BJ (cell line): ENCODE measurements around the gene NLRP14. TPM values are rescaled to one million over a fixed set of nuclear protein-coding genes. Genes with fewer than 3 reads are reported as not detected.
A peak's percentile ranks its signal among the peaks of the same experiment; 100 is the strongest.

Experiments
- CTCF ChIA-PET: fragments of 350-600 bp; formaldehyde crosslinking; extraction: SDS; loops from one replicate; lab custom pipeline; 2021; ENCODE audit warnings: antibody characterized with exemption, inconsistent platforms; lab: Yijun Ruan, JAX
- POLR2A ChIA-PET: fragments of 300-600 bp; sonication (Branson Sonifier 250); formaldehyde crosslinking; extraction: SDS; loops from one replicate; lab custom pipeline; 2021; ENCODE audit warnings: antibody characterized with exemption; lab: Charles Lee
- DNase-seq: peaks from one replicate; pipeline ENCODE4 v3.0.0-alpha.2; 2011; ENCODE audit warnings: low read depth
- H3K27me3 ChIP-seq: 2 replicates; pipeline ENCODE4 v1.6.0; 2011; ENCODE audit warnings: low read length; ENCODE audit not compliant: control insufficient read depth, insufficient read depth
- H3K36me3 ChIP-seq: 2 replicates; pipeline ENCODE4 v1.5.1; 2011; ENCODE audit warnings: low read length; ENCODE audit not compliant: control insufficient read depth, insufficient read depth
- H3K4me3 ChIP-seq: 2 replicates; pipeline ENCODE4 v1.5.1; 2011; ENCODE audit warnings: low read depth, mild to moderate bottlenecking, control low read depth, low read length
- CTCF ChIP-seq: IDR thresholded peaks from 2 replicates; pipeline ENCODE4 v1.5.1; 2011; ENCODE audit warnings: low read depth, mild to moderate bottlenecking, control low read depth, inconsistent platforms, low read length, moderate library complexity; ENCODE audit not compliant: insufficient read depth
- polyA plus RNA-seq: library from polyadenylated mRNA; depleted of rRNA; stranded (reverse); fragments of >200 nt; gene quantifications from 2 replicates; pipeline ENCODE4 v1.2.3, GENCODE V29; 2011

The NLRP14 gene
- polyA plus RNA-seq, 1 experiment = 0.01 TPM

GRCh38 chr11:6992026-6992425 is 28.3 kb upstream of the NLRP14 start:
- no peak for TF ChIP-seq CTCF
- CTCF ChIA-PET = interaction anchor here (1.1 to 1.4 kb wide), 3 partner anchors 9 to 180 kb away, joined by 4 to 5 read pairs (median 4); partner anchors contain the start of gene ZNF215
- DNase-seq = no peak
- Histone ChIP-seq H3K36me3 (no peaks in the 10 kb centered on the region), H3K27me3 (no peaks in the 10 kb centered on the region), H3K4me3 (no peak overlapping the region)
- POLR2A ChIA-PET = interaction anchor here (0.6 kb wide), 2 partner anchors 23 to 66 kb away, joined by 3 to 6 read pairs; partner anchors contain the start of gene ZNF215

- Histone ChIP-seq H3K27me3 (no peaks in the 10 kb centered on the region), H3K4me3 (0 out of 2 replicates have a peak overlapping the region, but pooled peaks have one; percentile 3), H3K36me3 (no peaks in the 10 kb centered on the region)
- ChIA-PET CTCF (interaction anchor here (0.7 to 1.4 kb wide), 5 partner anchors 8 to 180 kb away, joined by 3 to 6 read pairs (median 4); partner anchors contain the start of gene ZNF215), POLR2A (interaction anchor here (0.6 kb wide), 2 partner anchors 24 to 67 kb away, joined by 3 to 6 read pairs; partner anchors contain the start of gene ZNF215)
- no peak for TF ChIP-seq CTCF
- peak; percentile 92 for DNase-seq
Observed at GRCh38 chr11:6992457-6993417, 27.5 kb upstream of the NLRP14 start.

DNA sequence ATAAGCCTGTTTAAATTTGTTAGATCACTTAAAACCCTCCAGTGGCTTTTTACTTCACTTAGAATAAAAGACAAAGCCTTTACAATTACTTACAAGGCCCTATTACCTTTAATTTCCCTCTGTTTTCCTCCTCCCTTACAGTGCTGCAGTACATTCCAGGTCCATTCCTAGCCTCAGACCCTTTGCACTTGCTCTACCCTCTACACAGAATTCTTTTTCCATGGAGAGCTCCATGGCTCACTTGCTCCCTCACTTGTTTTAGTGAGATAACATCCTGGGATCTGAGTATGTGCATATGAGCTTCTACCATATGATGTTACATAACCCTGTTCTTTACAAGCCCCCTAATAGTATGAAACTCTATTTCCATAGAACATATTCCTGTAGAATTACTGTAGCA is 24.6 kb upstream of the NLRP14 start:
- Histone ChIP-seq H3K27me3 (no peaks in the 10 kb centered on the region), H3K4me3 (no peak overlapping the region), H3K36me3 (no peaks in the 10 kb centered on the region)
- ChIA-PET POLR2A (no interaction called here), CTCF (interaction anchor here (1.0 to 1.6 kb wide), 4 partner anchors 9 to 185 kb away, joined by 3 to 5 read pairs (median 4); no protein-coding TSS in a partner anchor)
- no peak for DNase-seq
- TF ChIP-seq CTCF = no peak

DNA sequence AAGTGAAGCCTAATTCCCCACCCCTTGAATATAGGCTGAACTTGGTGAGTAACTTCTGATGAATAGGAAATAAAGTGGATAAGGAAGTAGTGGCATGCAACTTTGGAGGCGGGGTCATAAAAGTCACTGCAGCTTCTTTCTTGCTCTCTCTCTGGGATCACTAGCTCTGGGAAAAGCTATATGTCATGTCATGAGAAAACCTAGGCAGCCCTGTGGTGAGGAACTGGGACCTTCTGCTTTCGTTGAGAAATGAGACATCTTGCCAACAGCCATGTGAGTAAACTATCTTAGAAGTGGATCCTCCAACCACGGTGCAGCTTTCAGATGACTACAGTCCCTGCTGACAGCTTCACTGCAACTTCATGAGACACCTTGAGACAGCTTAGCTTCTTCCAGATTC is 15.8 kb upstream of the NLRP14 start:
- TF ChIP-seq CTCF = no peak
- no peak overlapping the region for H3K4me3 ChIP-seq
- ChIA-PET CTCF (interaction anchor here (1.1 to 2.2 kb wide), 2 partner anchors 9 to 192 kb away, joined by 4 to 5 read pairs; no protein-coding TSS in a partner anchor), POLR2A (no interaction called here)
- H3K36me3 ChIP-seq = no peaks in the 10 kb centered on the region
- no peaks in the 10 kb centered on the region for H3K27me3 ChIP-seq
- peak; percentile 39 for DNase-seq

GRCh38 chr11:7014118-7014517 is 6.2 kb upstream of the NLRP14 start:
- H3K27me3 ChIP-seq = no peaks in the 10 kb centered on the region
- no peak for TF ChIP-seq CTCF
- CTCF ChIA-PET = interaction anchor here (0.6 to 1.3 kb wide), 2 partner anchors 24 to 202 kb away, joined by 3 to 5 read pairs; no protein-coding TSS in a partner anchor

More at GRCh38 chr11:7014118-7014517, 6.2 kb upstream of the NLRP14 start:
- Histone ChIP-seq H3K36me3 (no peaks in the 10 kb centered on the region), H3K4me3 (no peak overlapping the region)
- no peak for DNase-seq
- POLR2A ChIA-PET = no interaction called here
